Bone marrow (tissue), 2 donors: ENCODE data around the gene AGBL3.
"Not testable (repeated sequence)": the region's sequence is repeated elsewhere in the genome, so short reads cannot be mapped to it uniquely, and the experiment has no call there.

Experiments
- DNase-seq, 2 donors: peaks; one replicate each; lab custom pipeline; 2025; lab: John Stamatoyannopoulos, UW

The AGBL3 gene

DNA sequence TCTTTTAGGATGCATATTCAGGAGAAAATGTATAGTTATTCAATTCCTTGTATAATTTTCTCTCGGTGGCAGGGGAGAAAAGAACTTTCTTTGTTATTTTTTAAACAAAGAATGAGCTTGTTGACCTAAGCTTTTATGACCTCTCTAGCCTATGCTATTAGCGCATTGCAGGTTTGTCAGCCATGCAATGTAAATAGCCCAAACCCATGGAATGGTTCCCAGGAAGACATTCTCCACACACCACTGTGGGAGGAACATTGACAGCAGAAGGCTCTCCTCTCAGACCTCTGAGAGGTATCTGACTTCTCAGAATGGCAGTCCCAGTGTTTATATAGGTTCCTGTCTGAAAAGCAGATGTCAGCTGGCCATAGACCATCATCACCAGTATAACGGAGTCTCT lies 19.6 kb upstream of the AGBL3 start:
- no peak for DNase-seq

DNA sequence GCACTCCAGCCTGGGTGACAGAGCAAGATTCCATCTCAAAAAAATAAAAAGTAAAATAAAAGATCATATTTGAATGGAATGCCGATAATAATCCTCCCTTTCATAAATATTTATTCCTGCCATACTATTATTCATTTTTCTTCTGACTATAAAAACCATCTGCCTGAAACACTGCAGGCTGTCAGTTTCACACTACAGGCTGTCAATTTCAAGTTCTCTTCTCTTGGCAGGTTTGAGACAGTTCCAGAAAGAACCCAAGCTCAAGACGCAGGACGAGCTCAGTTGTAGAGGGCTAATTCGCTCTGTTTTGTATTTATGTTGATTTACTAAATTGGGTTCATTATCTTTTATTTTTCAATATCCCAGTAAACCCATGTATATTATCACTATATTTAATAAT lies 18.2 kb upstream of the AGBL3 start:
- DNase-seq = no peak

DNA sequence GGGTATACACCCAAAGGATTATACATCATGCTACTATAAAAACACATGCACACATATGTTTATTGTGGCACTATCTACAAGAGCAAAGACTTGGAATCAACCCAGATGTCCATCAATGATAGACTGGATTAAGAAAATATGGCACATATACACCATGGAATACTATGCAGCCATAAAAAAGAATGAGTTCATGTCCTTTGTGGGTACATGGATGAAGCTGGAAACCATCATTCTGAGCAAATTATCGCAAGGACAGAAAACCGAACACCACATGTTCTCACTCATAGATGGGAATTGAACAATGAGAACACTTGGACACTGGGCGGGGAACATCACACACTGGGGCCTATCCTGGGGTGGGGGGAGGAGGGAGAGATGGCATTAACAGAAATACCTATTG lies 4.7 kb upstream of the AGBL3 start:
- DNase-seq = not testable (repeated sequence)

DNA sequence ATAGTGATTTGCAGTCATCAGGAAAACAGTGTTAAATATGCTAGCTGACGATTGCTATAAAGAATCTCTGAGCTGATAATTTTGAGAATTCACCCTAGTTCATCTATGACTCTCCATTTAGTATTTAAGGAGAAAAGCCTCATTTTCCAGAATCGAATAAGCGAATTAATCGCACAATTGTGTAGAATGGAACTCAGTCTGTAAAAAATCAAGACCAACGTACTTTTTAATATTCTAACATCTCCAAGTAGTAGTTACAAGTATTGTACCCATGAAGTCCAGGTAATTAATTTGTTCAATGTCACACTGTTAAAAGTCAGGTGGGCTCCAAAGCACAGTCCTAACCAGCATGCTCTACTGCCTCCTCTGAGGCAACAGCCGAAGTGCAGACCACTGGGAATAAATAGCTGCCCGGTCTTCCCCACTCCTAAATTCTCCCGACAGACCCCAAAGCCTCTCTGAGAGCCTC lies 380 bp upstream of the AGBL3 start:
- DNase-seq = no peak

DNA sequence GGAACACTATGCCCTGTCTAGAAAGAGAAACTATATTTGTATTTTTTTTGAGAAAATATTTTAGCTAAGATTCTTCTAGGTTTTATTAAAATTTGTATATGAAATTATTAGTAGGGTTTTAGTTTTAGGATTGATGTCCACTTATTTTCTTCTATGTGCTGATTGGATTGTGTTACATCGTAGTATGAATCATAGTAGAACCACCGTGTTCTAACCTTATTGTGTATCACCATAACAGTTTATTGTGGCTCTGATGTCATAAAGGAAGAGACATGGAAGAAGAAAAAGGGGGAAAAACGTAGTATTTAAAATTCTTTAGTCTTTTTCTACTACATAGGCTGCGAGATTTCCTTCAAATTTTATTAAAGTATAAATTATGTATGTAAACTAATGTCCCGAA lies 1.9 kb downstream of the AGBL3 start:
- no peak for DNase-seq

- DNase-seq = no peak
These were observed 5.4 kb downstream of the AGBL3 start for GRCh38 chr7:134991469-134992339.

GRCh38 chr7:134992626-134993179 lies 6.4 kb downstream of the AGBL3 start:
- no peak for DNase-seq

- no peak for DNase-seq
These were observed 7.7 kb downstream of the AGBL3 start for GRCh38 chr7:134993877-134994456.

DNA sequence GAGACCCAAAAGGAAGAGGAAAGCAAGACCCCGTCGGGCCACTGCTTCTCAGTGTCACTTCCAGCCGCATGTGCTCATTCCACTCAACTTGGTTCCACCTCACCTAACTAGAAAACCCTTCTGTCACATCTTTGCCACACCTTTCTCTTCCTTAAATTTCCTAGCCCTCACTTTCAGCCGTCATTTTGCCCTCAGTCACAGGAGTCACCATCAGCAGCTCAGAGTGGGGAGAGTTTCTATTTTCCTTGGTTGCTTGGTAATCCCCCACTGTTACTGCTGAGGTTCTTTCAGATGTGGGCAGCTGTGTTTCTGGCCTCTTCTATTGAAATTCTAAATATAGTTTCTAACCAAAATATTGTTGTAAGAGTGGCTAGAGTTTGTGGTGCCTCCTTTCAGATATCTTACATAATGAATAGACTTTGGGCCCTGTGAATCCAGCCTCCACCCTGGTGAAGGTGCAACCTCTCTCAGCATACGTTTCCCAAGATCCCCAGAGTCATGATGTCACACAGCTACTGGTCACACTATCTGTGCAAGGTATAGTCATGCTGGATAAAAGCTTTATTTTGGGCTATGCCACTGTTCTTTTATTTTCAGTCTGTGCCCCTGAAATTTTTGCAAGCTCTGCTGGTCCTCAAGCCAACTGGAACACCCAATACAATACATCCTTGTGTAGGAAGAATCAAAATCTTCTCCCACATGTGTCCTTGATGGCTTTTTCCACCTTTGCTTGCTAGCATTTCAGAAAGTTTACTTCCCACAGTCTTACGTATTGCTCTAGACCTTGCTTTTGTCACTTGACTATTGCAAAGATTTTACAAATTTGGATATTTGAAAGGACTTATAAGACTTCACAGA lies 9.2 kb downstream of the AGBL3 start:
- no peak for DNase-seq

GRCh38 chr7:134996097-134996550 lies 9.8 kb downstream of the AGBL3 start:
- no peak for DNase-seq

- DNase-seq = no peak
These were observed 11.0 kb downstream of the AGBL3 start for GRCh38 chr7:134997214-134997885.

GRCh38 chr7:134999136-134999535 lies 12.8 kb downstream of the AGBL3 start:
- DNase-seq = no peak

DNA sequence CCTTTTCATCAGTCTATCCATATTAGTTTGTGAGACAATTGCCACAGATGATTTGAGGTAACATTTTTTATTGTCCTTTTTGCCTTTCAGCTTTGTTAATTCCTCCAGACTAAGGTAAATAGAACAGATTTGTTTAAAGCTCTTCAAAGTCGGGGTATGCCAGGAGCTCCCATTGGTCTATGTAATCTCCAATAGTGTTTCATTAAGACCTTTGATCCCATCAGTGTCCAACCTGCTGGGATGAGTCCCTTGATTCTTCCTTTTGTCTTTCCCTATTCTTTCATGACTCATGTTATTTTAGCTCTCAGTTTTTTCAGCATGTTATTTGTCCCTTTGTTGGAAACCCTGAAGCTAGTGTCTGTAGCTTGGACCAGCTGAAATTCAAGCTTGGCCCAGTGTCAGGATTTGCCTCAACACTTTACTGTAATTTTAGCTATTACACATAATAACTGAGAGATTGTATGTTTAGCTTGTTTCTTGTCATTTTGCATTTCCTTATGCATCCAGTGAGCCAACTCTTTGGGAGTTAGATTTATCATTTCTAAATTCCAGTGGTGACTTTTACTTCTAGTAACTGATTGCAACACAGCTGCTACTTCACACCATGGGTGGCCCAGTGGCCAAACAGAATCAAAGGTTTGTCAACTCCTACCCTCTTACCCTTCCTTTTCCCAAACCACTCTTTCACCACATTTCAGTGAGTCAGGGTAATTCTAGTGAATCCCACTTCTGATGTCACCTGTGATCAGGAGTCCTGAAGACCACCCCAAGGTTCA lies 15.3 kb downstream of the AGBL3 start:
- DNase-seq = no peak

DNA sequence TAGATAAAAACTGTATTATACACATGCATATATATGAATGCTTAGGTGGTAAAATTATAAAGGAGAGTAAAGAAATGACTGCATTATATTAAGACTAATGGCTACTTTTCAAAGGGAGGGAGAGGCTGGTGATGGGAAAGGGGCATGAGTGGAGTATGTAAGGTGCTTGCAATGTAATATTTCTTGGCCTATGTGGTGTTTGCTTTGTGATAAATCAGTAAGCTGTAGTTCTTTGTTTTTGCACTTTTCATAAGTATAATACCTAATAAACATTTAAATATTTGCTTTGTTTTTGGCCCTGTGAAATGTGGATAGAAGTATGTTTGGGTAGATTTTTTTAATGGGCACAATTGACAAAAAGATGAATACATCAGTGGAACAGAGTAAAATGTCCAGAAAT lies 25.9 kb downstream of the AGBL3 start:
- no peak for DNase-seq

DNA sequence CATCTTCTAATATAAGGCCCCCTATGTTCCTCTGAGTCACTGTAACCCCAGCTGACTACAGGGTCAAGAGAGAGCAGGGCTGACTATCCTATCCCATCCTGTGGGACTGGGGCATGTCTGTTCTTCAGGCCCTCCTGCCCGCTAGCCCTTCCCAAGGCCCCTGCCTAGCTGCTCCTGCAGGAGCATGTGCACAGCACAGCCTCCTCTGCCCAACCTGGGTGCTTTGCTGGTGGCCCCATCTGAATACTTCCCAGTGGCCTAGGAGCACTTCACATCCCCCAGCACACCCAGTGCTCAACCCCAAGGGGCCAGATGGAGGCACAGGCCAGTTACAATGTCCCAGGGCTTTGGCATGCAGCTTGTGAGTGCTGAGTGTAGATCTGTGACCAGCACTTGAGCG lies 37.3 kb downstream of the AGBL3 start:
- DNase-seq = no peak

DNA sequence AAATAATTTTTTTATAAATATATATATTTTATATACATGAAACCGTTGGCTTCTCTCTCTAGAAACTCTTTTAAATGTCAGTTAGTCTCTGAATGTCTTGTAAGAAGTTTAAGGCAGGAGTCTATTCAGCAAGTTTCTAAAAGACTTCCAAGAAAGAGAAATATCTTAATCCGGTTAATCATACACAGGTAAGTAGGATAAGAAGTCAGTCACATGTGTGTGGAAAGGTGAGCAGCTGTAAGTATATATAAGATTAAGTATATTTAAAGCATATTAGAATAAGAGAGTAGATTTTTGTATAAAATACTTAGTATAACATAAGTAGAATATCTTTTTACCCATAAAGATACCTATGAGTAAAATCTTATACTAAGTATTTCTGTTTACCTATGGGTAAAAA lies 48.9 kb downstream of the AGBL3 start:
- no peak for DNase-seq

GRCh38 chr7:135067017-135067416 lies 80.7 kb downstream of the AGBL3 start:
- not testable (repeated sequence) for DNase-seq

DNA sequence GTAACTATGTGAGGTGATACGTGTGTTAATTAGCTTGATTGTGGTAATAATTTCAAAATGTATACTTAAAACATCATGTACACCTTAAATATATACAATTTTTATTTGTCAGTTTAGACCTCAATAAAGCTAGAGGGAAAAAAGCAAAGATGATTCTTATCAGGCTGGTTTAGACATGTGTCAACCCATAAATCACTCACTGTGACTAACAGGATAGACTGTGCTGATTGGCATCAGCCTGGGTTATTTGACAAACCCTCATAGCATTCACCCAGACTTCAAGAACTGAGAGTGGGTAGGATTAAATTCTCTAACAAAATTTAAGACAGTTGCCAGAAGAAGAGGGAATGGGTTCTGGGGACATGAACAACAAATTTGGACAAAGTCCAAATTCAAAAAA lies 87.8 kb downstream of the AGBL3 start:
- no peak for DNase-seq

- DNase-seq = no peak
These were observed 88.2 kb downstream of the AGBL3 start for GRCh38 chr7:135074531-135074930.

- DNase-seq = no peak
These were observed 89.4 kb downstream of the AGBL3 start for GRCh38 chr7:135075716-135076115.

GRCh38 chr7:135076882-135077281 lies 90.6 kb downstream of the AGBL3 start:
- DNase-seq = no peak
